Renal pelvis (tissue), 12 donors: ENCODE measurements around the gene ZNF600. TPM values are rescaled to one million over a fixed set of nuclear protein-coding genes. Genes with fewer than 3 reads are reported as not detected.
"Not testable (repeated sequence)": the region's sequence is repeated elsewhere in the genome, so short reads cannot be mapped to it uniquely, and the experiment has no call there.

Experiments used
- DNase-seq: peaks from one replicate; pipeline ENCODE4 v3.0.0-alpha.2; 2013
- long read RNA-seq, 16 experiments: transcript quantifications; one replicate each; lab custom pipeline, GENCODE V29; 2026
- polyA plus RNA-seq, 3 donors: library from polyadenylated mRNA; unstranded; fragments of 120-200 nt; gene quantifications; one replicate each; pipeline ENCODE4 v1.2.1, GENCODE V29; 2013; ENCODE audit not compliant: insufficient read length in 3 of 3

The ZNF600 gene
- polyA plus RNA-seq = 10 to 100 TPM in 1 of 3 donors, 1 to 10 TPM in 2; 6.4 to 14.7 (median 7.8) TPM
- long read RNA-seq, donor 1, partial matches to known transcripts = 0 of 1 reads
- long read RNA-seq, donor 1, other reads (novel, unspliced or antisense) = 0 of 1 reads
- long read RNA-seq, donor 2 = 0 reads
- long read RNA-seq, donor 3, partial matches to known transcripts = 0 of 3 reads
- long read RNA-seq, donor 3, other reads (novel, unspliced or antisense) = 0 of 3 reads
- long read RNA-seq, donor 4 = 0 reads
- long read RNA-seq, donor 5 = 0 reads
- long read RNA-seq, donor 6 = 0 reads
- long read RNA-seq, donor 7, partial matches to known transcripts = 0 of 3 reads
- long read RNA-seq, donor 7, other reads (novel, unspliced or antisense) = 0 of 3 reads
- long read RNA-seq, donor 8 = 0 reads
- long read RNA-seq, donor 9, partial matches to known transcripts = 0 of 1 reads
- long read RNA-seq, donor 9, other reads (novel, unspliced or antisense) = 0 of 1 reads
- long read RNA-seq, donor 10 = 0 reads
- long read RNA-seq, donor 11, partial matches to known transcripts = 0 of 2 reads
- long read RNA-seq, donor 11, other reads (novel, unspliced or antisense) = 0 of 2 reads
- long read RNA-seq, donor 12, partial matches to known transcripts = 0 of 2 reads
- long read RNA-seq, donor 12, other reads (novel, unspliced or antisense) = 0 of 2 reads
- long read RNA-seq, donor 13 = 0 reads
- long read RNA-seq, donor 14, partial matches to known transcripts = 0 of 1 reads
- long read RNA-seq, donor 14, other reads (novel, unspliced or antisense) = 0 of 1 reads
- long read RNA-seq, donor 15 = 0 reads
- long read RNA-seq, donor 16 = 0 reads

DNA sequence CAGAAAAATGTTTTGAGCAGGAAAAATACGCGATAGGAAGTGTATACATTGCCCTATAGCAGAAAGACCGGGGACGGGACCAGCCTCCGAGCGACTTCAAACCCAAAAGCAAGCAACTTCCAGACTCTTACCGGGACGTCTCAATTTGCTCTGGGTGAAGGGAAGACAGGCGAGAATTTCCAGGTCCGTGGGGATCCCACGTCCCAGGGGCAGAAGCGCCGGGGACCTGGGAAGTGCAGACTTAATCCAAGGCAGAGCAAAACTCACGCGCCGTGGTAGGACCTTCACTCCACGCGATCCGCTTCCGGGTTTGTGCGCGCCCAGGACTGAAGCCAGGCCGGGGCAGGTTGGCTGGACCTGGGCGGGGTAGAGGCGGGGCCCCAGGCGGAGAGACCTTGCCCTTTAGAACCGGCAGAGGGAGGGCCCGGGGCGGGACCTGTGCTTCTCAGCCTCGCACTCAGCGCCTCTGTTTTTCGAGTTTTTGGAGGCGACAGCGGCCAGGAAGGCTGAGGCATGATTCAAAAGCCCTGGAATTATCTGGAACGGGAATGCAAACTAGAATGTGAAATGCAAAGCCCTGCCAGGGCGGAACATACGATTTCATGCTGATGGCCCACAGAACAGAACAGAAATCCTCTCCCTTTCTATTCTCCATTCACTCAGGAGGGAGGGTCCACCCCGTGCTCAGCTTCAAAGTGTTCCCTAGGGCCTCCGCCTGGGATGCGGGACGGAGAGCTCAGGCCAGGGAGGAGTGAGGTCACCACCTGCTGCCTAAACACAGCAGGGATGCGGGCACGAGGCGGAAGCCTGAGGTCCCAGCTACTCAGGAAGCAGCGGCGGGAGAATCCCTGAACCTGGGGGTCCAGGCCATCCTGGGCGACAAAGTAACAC, at the start of gene ZNF600:
Gene ZNF600 (minus strand): TSS at position 328 of the 891 bp plus-strand sequence. CDS start 7,903 bp downstream, outside the sequence.
- peak; percentile 60 for DNase-seq

DNA sequence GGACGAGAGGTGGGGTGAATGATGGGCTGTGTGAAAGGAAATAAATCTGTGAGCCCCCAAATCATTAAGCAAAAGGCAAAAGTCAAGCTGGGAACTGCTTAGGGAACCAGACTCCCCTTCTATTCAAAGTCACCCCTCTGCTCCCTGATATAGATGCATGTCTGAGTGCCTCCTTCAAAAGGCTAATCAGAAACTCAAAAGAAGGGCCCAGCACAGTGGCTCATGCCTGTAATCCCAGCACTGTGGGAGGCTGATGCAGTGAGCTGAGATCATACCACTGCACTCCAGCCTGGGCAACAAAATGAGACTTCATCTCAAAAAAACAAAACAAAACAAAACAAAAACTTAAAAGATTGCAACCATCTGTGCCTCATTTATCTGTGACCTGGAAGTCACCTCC, 47.7 kb upstream of the ZNF600 start:
- not testable (repeated sequence) for DNase-seq

DNA sequence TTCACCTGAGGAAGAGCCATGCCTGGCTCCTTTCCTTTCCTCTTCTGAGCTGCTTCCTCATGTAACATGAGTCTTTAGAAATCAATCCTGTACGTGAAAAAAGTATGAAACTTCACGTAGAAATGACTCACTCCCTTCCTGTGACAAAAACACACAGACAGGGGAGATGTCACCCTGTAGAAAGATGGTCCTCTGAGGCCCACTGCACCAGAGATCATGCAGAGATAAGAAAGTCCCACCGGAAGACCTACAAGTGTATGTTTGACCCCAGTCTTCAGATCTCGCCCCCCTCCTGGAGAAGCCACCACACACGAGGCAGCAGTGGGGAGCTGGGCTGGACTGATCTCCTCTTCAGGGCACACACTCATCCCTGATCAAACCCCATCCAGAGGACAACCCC, 47.0 kb upstream of the ZNF600 start:
- DNase-seq = not testable (repeated sequence)

DNA sequence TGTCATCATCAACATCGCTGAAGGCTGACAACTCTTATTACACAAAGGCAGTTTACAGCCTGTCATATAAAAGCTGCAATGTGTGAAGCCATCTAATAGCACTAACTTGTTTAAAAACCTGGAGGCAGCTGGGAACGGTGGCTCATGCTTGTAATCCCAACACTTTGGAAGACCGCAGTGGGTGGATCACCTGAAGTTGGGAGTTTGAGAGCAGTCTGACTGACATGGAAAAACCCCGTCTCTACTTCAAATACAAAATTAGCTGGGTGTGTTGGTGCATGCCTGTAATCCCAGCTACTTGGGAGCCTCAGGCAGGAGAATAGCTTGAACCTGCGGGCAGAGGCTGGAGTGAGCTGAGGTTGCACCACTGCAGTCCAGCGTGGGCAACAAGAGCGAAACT, 43.3 kb upstream of the ZNF600 start:
- not testable (repeated sequence) for DNase-seq

DNA sequence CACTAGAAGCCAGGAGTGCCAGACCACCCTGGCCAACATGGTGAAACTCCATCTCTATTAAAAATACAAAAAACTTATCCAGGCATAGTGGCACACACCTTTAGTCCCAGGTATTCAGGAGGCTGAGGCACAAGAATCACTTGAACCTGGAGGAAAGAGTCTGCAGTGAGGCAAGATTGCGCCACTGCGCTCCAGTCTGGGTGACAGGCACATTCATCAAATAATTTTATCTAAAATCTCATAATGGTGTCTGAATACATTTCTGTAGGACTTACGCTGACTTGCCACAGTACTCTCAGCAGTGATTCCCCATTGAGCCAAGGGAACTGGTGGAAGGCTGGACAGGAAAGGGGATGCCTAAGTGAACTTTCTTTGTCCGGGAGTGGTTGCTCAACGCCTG, 39.2 kb upstream of the ZNF600 start:
- no peak for DNase-seq

DNA sequence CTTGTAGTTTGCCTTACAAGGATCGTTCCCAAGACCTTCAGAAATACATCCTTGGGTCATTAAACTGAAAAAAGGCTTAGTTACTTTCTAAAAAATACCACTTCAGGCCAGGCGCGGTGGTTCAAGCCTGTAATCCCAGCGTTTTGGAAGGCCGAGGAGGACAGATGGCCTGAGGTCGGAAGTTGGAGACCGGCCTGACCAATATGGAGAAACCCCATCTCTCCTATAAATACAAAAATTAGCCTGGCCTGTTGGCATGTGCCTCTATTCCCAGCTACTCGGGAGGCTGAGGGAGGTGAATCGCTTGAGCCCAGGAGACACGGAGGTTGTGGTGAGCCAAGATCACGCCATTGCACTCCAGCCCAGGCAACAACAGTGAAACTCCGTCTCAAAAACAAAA, 37.1 kb upstream of the ZNF600 start:
- no peak for DNase-seq

DNA sequence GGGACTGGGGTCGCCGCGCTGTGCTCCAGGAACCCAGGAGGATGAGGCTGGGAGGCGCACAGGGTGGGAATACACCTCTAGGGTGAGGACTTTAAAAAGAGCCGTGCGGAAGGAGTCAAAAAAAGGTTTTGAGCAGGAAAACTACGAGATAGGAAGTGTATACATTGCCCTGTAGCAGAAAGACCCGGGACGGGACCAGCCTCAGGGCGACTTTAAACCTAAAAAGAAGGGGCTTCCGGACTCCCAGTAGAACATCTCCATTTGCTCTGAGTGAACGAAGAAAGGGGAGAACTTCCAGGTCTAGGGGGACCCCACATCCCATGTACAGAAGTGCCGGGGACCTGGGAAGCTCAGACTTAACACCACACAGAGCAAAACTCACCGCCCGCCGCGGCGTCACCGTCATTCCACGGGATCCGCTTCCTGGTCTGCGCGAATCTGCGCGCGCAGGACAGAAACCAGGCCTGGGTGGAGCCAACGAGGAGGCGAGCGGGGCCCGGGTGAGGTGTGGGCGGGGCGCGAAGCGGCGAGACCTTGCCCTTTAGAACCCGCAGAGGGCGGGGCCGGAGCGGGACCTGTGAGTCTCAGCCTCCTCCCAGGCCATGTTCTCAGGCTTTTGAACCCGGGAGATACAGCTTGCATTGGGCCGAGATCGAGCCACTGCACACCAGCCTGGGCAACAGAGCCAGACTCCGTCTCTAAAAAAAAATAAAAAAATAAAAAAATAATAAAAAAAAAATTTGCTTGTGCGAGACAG, 34.8 kb upstream of the ZNF600 start, which contains the start of gene ZNF28:
Gene ZNF28 (minus strand): TSS at position 430 of the 757 bp plus-strand sequence. CDS start 3,675 bp downstream, outside the sequence.
- peak; percentile 49 for DNase-seq

DNA sequence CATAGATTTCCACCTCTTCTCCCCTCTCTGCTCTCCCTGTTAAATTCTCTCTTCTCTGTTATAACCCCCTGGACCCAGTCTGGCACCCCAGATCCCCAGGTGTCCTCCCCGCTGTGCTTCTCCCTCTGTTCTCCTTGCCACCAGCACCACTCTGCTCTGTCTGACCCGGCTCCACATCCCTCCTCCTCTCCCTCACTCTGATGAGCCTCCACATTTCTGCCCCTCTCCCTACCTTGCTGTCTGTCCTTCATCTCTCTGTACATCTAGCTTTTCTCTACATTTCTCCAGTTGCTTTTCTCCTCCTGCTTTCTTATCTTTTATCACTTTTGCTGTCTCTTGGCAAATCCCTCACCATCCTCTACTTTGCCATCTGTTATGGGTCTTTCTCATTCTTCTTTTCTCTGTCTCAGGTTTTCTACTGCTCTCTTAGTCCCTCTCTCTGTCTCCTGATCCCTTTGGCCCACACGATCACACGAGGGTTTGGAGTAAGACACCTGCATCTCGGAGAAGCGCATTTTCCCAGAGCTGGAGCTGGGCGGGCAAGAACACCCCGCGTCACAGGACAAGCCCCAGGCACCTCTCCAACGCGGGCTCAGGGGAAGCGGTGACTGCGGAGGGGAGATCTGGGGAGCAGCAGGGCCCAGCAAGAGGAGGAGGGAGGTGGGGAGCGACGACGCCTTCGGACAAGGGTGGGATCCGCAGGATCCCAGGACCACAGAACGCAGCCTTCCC, 34.0 kb upstream of the ZNF600 start:
- not testable (repeated sequence) for DNase-seq

DNA sequence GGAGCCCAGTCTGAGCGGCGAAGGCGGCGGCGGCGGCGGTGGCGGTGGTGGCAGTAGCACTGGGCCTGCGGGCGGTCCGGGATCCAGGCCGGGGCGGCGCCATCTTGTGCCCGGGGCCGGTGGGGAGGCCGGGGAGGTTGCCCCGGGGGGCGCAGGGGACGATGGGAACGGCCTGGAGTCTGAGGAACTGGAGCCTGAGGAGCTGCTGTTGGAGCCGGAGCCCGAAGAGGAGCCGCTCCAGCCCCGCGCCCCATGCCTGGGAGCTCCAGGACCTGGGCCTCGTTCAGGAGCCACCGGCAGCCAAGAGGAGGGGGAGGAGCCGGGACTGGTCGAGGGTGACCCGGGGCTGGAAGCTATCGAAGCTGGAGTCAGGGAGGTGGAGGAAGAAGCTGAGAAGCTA, 23.2 kb upstream of the ZNF600 start:
- no peak for DNase-seq

DNA sequence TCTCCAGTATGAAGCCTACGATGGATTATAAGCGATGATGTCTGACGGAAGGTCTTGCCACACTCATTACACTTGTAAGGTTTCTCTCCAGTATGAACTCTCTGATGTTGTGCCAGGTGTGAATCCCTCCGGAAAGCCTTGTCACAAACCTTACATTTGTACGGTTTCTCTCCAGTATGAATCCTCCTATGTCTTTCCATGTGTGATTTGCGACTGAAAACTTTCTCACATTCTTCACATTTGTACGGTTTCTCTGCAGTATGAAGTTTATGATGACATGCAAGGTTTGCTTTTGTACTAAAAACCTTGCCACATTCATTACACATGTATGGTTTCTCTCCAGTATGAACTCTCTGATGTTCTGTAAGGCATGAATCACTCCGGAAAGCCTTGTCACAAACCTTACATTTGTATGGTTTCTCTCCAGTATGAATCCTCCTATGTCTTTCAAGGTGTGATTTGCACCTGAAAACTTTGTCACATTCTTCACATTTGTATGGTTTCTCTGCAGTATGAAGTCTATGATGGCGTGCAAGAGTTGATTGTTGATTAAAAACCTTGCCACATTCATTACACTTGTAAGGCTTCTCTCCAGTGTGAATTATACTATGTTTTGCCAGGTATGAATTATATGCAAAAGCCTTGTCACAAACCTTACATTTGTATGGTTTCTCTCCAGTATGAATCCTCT, 13.5 kb upstream of the ZNF600 start:
- not testable (repeated sequence) for DNase-seq

DNA sequence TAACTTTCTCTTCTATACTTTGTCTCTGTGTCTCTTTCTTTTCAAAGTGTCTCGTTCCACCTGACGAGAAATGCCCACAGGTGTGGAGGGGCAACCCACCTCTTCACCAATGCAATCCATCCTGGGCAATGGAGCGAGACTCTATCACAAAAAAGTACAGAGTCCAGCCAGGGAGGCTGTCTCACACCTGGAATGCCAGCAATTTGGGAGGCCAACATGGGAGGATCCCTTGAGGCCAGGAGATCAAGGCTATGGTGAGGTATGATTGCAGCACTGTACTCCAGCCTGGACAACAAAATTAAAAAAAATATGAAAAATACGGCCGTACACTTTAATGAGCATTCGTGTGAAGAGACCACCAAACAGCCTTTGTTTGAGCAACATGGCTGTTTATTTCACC, 2.8 kb upstream of the ZNF600 start:
- no peak for DNase-seq

DNA sequence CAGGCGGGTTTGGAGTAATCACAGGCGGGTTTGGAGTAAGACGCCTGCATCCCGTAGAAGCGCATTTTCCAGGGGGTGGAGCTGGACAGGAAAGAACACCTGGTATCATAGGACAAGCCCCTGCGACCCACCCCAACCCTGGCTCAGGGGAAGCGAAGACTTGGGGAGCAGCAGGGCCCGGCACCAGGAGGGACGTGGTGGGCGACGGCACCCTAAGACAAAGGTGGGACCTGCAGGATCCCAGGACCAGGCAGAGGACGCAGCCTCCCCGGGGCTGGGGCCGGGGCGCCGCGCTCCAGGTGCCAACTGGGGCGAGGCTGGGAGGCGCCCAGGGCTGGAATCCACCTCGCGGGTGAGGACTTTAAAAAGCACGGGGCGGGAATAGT, 520 bp downstream of the ZNF600 start:
- no peak for DNase-seq

DNA sequence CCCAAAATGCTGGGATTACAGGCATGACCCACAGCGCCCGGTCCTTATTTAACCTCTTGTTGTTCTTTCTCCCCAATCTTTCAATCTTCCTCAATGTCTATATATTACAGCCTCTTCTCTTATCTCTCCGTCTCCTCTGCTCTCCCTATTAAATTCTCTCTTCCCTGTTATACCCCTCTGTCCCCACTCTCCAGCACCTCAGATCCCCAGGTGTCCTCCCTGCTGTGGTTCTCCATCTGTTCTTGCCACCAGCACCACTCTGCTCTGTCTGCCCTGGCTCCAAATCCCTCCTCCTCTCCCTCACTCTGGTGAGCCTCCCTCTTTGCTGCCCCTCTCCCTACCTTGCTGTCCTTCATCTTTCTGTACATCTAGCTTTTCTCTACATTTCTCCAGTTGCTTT, 1.1 kb downstream of the ZNF600 start:
- no peak for DNase-seq

DNA sequence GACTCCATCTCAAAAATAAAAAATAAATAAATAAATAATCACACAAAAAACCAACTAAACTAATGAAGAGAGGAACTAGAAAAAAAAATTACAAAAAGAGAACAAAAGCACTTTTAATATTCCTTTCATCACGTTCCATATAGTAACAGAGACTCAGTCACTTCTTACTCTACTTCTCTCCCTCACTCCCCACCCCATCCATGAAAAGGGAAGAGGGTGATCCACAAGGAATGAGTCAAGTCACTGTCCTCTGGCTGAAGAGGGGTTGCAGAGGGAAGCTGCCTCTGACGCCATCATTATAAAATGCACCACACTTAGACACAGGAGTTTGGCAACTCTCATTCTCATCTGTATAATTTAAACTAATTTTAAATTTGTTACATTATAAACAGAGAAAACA, 3.7 kb downstream of the ZNF600 start:
- DNase-seq = not testable (repeated sequence)

DNA sequence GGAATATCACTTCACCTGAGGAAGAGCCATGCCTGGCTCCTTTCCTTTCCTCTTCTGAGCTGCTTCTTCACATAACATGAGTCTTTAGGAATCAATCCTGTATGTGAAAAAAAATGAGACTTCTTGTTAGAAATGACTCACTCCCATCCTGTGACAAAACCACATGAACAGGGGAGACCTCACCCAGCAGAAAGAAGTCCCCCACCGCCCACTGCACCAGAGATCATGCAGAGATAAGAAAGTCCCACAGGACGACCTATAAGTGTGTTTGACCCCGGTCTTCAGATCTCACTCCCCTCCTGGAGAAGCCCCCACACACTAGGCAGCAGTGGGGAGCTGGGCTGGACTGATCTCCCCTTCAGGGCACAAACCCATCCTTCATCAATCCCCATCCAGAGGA, 7.8 kb downstream of the ZNF600 start:
- no peak for DNase-seq

DNA sequence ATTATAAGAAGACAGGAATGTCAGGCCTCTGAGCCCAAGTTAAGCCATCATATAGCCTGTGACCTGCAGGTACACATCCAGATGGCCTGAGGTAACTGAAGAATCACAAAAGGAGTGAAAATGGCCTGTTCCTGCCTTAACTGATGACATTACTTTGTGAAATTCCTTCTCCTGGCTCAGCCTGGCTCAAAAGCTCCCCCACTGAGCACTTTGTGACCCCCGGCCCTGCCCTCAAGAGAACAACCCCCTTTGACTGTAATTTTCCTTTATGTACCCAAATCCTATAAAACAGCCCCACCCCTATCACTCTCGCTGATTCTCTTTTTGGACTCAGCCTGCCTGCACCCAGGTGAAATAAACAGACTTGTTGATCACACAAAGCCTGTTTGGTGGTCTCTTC, 30.1 kb downstream of the ZNF600 start:
- not testable (repeated sequence) for DNase-seq

DNA sequence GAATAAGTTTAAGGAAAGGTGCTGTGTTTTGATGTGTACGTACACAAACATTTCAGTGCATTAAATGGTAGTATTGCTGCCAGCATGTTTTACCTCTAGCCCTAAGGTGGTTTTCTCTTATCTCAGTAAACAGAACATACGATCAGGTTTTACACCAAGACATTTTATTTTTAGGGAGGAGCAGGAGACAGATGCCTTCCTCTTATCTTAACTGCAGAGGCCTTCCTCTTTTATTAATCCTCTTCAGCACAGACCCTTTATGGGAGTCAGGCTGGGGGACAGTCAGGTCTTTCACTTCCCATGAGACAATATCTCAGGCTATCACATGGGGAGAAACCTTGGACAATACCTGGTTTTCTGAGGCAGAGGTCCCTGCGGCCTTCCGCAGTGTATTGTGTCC, 36.8 kb downstream of the ZNF600 start:
- DNase-seq = no peak

DNA sequence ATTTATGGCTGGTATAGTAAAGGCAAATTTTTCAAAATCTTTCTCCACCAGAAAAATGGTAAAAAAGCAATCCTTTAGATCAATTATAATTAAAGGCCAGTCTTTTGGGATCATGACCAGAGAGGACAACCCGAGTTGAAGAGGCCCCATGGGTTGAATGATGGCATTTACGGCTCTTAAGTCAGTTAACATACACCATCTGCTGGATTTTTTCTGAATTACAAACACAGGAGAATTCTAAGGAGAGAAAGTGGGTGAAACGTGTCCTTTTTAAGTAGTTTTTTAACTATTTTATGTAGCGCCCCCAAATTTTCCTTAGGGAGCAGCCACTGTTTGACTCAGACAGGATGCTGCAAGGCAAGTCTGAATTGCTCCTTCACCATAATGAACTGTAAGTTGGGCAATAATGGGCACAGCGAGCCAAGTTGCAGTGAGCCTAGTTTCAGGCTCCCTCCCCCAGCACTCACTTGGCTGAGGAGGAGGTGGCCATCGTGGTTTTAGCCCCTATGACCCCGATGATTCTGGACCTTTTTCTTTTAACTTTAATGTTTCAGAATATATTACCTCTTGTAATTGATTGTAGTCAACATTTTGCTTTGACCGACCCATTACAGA, 38.1 kb downstream of the ZNF600 start:
- DNase-seq = peak; percentile 39

DNA sequence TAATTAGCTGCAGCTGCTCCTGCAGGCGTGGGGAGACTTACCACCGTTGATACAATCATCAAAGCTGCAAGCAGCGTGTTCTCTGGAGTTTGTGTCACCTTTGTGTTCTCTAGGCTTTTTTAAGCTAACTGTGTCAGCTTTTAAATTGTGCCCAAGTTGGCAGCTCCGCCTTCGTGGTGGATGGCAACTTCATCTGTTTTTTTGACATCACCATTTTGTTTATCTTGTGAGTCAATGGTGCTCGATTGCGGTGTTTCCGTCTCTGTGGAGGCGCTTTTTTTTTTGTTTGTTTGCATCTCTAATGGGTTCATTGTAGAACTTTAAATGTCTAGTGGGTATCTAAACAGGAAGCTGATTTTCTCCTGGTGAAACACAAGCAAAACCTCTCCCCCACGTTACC, 40.7 kb downstream of the ZNF600 start:
- not testable (repeated sequence) for DNase-seq
